ENCODE data around the gene PORCN. TPM values are rescaled to one million over a fixed set of nuclear protein-coding genes. Genes with fewer than 3 reads are reported as not detected.
A peak's percentile ranks its signal among the peaks of the same experiment; 100 is the strongest.

Gene PORCN
- total and polyA plus RNA-seq, 4 experiments from 2014 or later, result 10.6 to 15.4 (median 14.5) TPM

DNA sequence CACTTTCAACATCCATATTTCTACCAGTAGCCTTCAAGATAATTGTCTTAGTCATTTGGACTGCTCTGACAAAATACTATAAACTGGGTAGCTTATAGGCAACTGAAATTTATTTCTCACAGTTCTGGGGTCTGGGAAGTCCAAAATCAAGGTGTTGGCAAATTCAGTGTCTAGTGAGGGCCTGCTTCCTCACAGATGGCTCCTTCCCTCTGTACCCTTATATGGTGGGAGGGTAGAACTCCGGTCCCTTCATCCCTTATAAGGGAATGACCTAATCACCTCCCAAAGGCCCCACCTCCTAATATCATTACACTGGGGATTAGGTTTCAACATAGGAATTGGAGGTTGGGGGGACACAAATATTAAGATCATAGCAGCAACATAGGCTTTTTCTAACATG, 23.4 kb downstream of the PORCN start:
- H3K36me3 ChIP-seq (ENCODE audit: insufficient read depth, low read length), result peaks cover 13% of the 10 kb centered on the region
- ChIA-PET POLR2A (ENCODE audit: partially characterized antibody) (interaction anchor here (1.0 kb wide), 1 partner anchor 11 kb away, joined by 3 read pairs; the partner anchor contains the start of gene EBP), CTCF (ENCODE audit: partially characterized antibody) (interaction anchor here (1.3 kb wide), 1 partner anchor 10 kb away, joined by 4 read pairs; the partner anchor contains the start of gene EBP)
- H3K27me3 ChIP-seq (ENCODE audit: insufficient read depth, low read length), result no peaks in the 10 kb centered on the region
- Mint-ChIP-seq H3K36me3 (peaks cover 8 to 16% of the 10 kb centered on the region in 2 donors), H3K27me3 (no peaks in the 10 kb centered on the region), H3K4me3 (no peak overlapping the region), H3K4me1 (peaks cover 6 to 9% (median 9%) of the 10 kb centered on the region in 4 donors), H3K9me3 (no peaks in the 10 kb centered on the region), H3K27ac (peak overlapping the region in 6 of 7 donors; percentile 3 to 94 (median 52))
- no peaks in the 10 kb centered on the region for H3K9me3 ChIP-seq (ENCODE audit: control insufficient read depth in 1 of 2, low read length in 2 of 2)
- DNase-seq, result no peak
- H3K4me3 ChIP-seq (ENCODE audit: low read length in 2 of 2), result no peak overlapping the region
- peaks cover 10% of the 10 kb centered on the region for H3K4me1 ChIP-seq (ENCODE audit: insufficient read depth, low read length)
- H3K27ac ChIP-seq (ENCODE audit: low read depth, low read length), result no peak overlapping the region
- intact Hi-C loops (cut with micrococcal nuclease), result no loop called here

DNA sequence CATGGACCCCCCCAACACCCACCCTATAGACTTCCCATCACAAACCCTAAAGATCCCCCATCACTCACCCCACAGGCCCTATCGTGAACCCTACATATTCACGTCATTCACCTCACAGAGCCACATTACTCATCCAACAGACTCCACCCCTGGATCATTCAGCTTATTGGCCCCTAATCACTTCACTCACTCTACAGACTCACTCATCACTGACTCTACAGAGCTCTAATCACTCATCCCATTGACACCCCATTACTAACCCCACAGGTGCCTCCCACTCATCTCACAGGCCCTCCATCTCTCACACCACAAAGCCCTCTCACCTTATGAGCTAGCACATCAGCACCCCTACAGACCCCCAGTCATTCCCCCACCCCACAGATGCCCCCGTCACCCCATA, 24.4 kb downstream of the PORCN start:
- Histone ChIP-seq H3K4me3 (ENCODE audit: low read length in 2 of 2) (no peak overlapping the region), H3K4me1 (ENCODE audit: insufficient read depth, low read length) (peaks cover 10% of the 10 kb centered on the region), H3K27ac (ENCODE audit: low read depth, low read length) (no peak overlapping the region), H3K36me3 (ENCODE audit: insufficient read depth, low read length) (peaks cover 4% of the 10 kb centered on the region), H3K9me3 (ENCODE audit: control insufficient read depth in 1 of 2, low read length in 2 of 2) (no peaks in the 10 kb centered on the region), H3K27me3 (ENCODE audit: insufficient read depth, low read length) (no peaks in the 10 kb centered on the region)
- ChIA-PET CTCF (ENCODE audit: partially characterized antibody) (no interaction called here), POLR2A (ENCODE audit: partially characterized antibody) (no interaction called here)
- H3K9me3 Mint-ChIP-seq, result no peaks in the 10 kb centered on the region
- intact Hi-C loops (cut with micrococcal nuclease), result no loop called here
- DNase-seq, result no peak
- H3K27ac Mint-ChIP-seq, result peak overlapping the region in 1 of 7 donors; percentile 3
- H3K27me3 Mint-ChIP-seq, result no peaks in the 10 kb centered on the region
- H3K4me1 Mint-ChIP-seq, result peaks cover 6 to 9% (median 9%) of the 10 kb centered on the region in 4 donors
- H3K36me3 Mint-ChIP-seq, result peaks cover 7 to 8% of the 10 kb centered on the region in 2 donors
- no peak overlapping the region for H3K4me3 Mint-ChIP-seq

DNA sequence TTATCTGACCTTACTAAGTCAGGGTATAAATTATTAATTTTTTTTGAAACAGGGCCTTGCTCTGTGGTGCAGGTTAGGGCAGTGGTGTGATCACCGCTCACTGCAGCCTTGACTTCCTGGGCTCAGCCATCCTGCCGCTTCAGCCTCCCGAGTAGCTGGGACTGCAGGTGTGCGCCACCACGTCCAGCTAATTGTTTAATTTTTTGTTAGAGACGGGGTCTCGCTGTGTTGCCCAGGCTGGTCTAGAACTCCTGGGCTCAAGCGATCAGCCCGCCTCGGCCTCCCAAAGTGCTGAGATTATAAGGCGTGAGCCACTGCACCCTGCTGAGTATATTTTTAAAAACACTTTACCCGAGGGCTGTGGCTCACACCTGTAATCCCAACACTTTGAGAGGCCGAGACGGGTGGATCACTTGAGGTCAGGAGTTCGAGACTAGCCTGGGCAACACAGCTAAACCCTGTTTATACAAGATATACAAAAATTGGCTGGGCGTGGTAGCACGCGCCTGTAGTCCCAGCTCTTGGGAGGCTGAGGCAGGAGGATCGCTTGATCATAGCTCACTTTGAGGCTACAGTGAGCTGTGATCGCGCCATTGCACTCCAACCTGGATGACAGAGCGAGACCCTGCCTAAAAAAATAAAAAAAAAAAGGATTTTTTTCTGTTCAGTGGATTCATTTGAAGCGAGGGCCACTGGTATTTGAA, 30.0 kb downstream of the PORCN start:
- no peaks in the 10 kb centered on the region for H3K9me3 ChIP-seq (ENCODE audit: control insufficient read depth in 1 of 2, low read length in 2 of 2)
- no peak for DNase-seq
- Mint-ChIP-seq H3K9me3 (no peaks in the 10 kb centered on the region), H3K4me3 (peak overlapping the region in 7 of 8 donors; percentile 72 to 92 (median 88)), H3K27me3 (no peaks in the 10 kb centered on the region), H3K36me3 (peaks cover 1 to 18% of the 10 kb centered on the region in 2 donors), H3K27ac (peak overlapping the region; percentile 91 to 99 (median 95)), H3K4me1 (peaks cover 12 to 24% (median 16%) of the 10 kb centered on the region in 4 donors)
- peak overlapping the region; percentile 66 for H3K27ac ChIP-seq (ENCODE audit: low read depth, low read length)
- H3K4me1 ChIP-seq (ENCODE audit: insufficient read depth, low read length), result peaks cover 20% of the 10 kb centered on the region
- intact Hi-C loops (cut with micrococcal nuclease), result loop anchor here (1.0 kb wide), 4 partner anchors 17 to 455 kb away; partner anchors contain the start of genes EBP, FTSJ1 and RBM3
- POLR2A ChIA-PET (ENCODE audit: partially characterized antibody), result interaction anchor here (1.2 to 4.0 kb wide), 11 partner anchors 11 to 455 kb away, joined by 4 to 49 read pairs (median 9); partner anchors contain the start of genes EBP, FTSJ1, OTUD5 and PORCN
- H3K27me3 ChIP-seq (ENCODE audit: insufficient read depth, low read length), result no peaks in the 10 kb centered on the region
- H3K36me3 ChIP-seq (ENCODE audit: insufficient read depth, low read length), result no peaks in the 10 kb centered on the region
- CTCF ChIA-PET (ENCODE audit: partially characterized antibody), result interaction anchor here (0.7 to 3.2 kb wide), 9 partner anchors 10 to 455 kb away, joined by 3 to 17 read pairs (median 4); partner anchors contain the start of genes RBM3 and SLC38A5
- no peak overlapping the region for H3K4me3 ChIP-seq (ENCODE audit: low read length in 2 of 2)

DNA sequence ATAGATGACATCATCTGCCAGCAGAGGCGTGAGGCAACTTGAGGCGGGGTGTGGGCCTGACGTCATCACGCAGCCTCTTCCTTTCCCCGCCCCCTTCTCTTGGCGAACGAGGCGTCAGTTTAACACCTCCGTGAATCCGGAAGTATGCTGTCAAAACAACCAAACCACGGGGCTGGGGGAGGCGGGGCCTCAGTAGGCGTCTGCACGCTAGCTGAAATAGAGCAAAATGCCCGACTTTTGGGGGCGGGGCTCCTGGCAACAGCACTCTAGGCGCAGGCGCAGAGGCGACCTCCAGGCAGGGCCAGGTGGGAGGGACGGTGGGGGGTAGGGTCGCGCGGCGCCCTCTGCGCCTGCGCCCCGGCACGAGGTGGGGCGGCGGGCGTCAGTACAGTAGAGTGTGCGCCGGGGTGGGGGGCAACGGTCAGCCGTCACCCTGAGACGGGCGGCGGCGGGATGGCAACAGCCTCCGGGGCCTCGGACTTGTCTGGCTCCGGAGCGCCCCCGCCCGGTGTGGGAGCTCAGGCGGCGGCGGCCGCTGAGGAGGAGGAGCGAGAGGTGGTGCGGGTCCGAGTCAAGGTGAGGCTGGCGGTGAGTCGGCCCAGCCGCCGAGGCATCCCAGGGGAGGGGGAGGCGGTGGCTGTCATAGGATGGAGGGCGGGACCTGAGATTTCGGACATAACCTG, 30.7 kb downstream of the PORCN start, which contains the start of gene TBC1D25:
Gene TBC1D25 (plus strand): TSS at position 370 of the 683 bp plus-strand sequence. CDS start 84 bp downstream, at position 454.
- Histone ChIP-seq H3K4me3 (ENCODE audit: low read length in 2 of 2) (peak within 1 kb of the TSS; percentile 23 to 70), H3K9me3 (ENCODE audit: control insufficient read depth in 1 of 2, low read length in 2 of 2) (no peaks in the 10 kb centered on the region), H3K27ac (ENCODE audit: low read depth, low read length) (peak within 1 kb of the TSS; percentile 95), H3K27me3 (ENCODE audit: insufficient read depth, low read length) (no peaks in the 10 kb centered on the region), H3K4me1 (ENCODE audit: insufficient read depth, low read length) (peaks cover 20% of the 10 kb centered on the region), H3K36me3 (ENCODE audit: insufficient read depth, low read length) (no peaks in the 10 kb centered on the region)
- ChIA-PET POLR2A (ENCODE audit: partially characterized antibody) (interaction anchor here (0.6 to 4.0 kb wide), 16 partner anchors 9 to 652 kb away, joined by 3 to 49 read pairs (median 6); partner anchors contain the start of genes EBP, FTSJ1, HDAC6 and OTUD5), CTCF (ENCODE audit: partially characterized antibody) (interaction anchor here (0.8 to 3.2 kb wide), 11 partner anchors 10 to 470 kb away, joined by 3 to 17 read pairs (median 3); partner anchors contain the start of genes RBM3 and SLC38A5)
- H3K4me3 Mint-ChIP-seq, result peak within 1 kb of the TSS; percentile 83 to 92 (median 88)
- H3K36me3 Mint-ChIP-seq, result peaks cover 4 to 20% of the 10 kb centered on the region in 2 donors
- H3K4me1 Mint-ChIP-seq, result peaks cover 13 to 24% (median 17%) of the 10 kb centered on the region in 4 donors
- no peaks in the 10 kb centered on the region for H3K9me3 Mint-ChIP-seq
- intact Hi-C loops (cut with micrococcal nuclease), result loop anchor here (1.0 kb wide), 4 partner anchors 18 to 456 kb away; partner anchors contain the start of genes EBP, FTSJ1 and RBM3
- peak within 1 kb of the TSS; percentile 91 to 99 (median 96) for H3K27ac Mint-ChIP-seq
- no peaks in the 10 kb centered on the region for H3K27me3 Mint-ChIP-seq
- peak; percentile 92 to 99 (median 97) for DNase-seq

DNA sequence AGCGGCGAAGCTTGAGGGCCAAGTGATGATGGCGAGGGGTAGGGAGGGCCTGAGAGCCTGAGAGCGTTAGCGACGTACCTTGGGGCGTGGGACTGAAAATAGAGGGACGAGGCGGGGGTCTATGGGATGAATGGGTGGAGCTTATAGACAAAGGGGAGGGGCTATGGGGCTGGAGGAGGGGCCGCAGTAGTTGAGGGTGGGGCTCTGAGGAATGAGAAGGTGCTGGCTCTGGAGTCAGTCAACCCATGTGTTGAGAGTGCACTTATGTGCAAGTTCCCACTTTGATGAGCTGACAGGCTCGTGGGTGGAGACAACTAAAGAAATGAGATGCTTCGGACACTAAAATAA, 31.2 kb downstream of the PORCN start:
- no peaks in the 10 kb centered on the region for H3K36me3 ChIP-seq (ENCODE audit: insufficient read depth, low read length)
- ChIA-PET CTCF (ENCODE audit: partially characterized antibody) (interaction anchor here (0.9 to 3.2 kb wide), 10 partner anchors 9 to 470 kb away, joined by 3 to 17 read pairs (median 4); partner anchors contain the start of genes RBM3 and SLC38A5), POLR2A (ENCODE audit: partially characterized antibody) (interaction anchor here (0.6 to 4.0 kb wide), 15 partner anchors 8 to 651 kb away, joined by 3 to 49 read pairs (median 6); partner anchors contain the start of genes EBP, FTSJ1, HDAC6 and OTUD5)
- H3K9me3 ChIP-seq (ENCODE audit: control insufficient read depth in 1 of 2, low read length in 2 of 2), result no peaks in the 10 kb centered on the region
- Mint-ChIP-seq H3K27ac (peak overlapping the region; percentile 91 to 99 (median 96)), H3K9me3 (no peaks in the 10 kb centered on the region), H3K4me1 (peaks cover 13 to 24% (median 17%) of the 10 kb centered on the region in 4 donors), H3K27me3 (no peaks in the 10 kb centered on the region), H3K4me3 (peak overlapping the region; percentile 83 to 92 (median 88)), H3K36me3 (peaks cover 4 to 24% of the 10 kb centered on the region in 2 donors)
- H3K27ac ChIP-seq (ENCODE audit: low read depth, low read length), result peak overlapping the region; percentile 95
- peak in 4 of 5 donors; percentile 59 to 73 (median 63) for DNase-seq
- peak overlapping the region; percentile 23 to 70 for H3K4me3 ChIP-seq (ENCODE audit: low read length in 2 of 2)
- intact Hi-C loops (cut with micrococcal nuclease), result no loop called here
- peaks cover 20% of the 10 kb centered on the region for H3K4me1 ChIP-seq (ENCODE audit: insufficient read depth, low read length)
- H3K27me3 ChIP-seq (ENCODE audit: insufficient read depth, low read length), result no peaks in the 10 kb centered on the region

DNA sequence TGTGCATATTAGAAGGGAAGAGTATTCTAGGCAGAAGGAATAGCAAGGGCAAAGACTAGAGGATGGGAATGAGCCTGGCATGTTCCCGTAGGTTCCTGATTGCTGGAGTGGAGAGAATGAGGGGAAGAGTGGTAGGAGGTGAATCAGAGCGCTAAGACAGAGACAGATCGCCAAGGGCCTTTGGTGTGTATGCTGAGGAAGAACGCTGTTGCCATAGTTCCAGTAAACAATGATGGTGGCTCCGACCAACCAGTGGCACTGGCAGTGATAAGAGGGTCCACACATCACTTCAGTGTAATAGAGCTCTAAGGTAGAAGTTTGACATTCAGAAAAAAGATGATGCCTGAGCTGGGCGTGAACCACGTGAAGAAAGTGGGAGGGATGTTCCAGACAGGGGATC, 31.7 kb downstream of the PORCN start:
- H3K27me3 ChIP-seq (ENCODE audit: insufficient read depth, low read length), result no peaks in the 10 kb centered on the region
- H3K4me3 ChIP-seq (ENCODE audit: low read length in 2 of 2), result no peak overlapping the region
- ChIA-PET CTCF (ENCODE audit: partially characterized antibody) (interaction anchor here (0.9 to 3.2 kb wide), 9 partner anchors 9 to 471 kb away, joined by 3 to 17 read pairs (median 4); partner anchors contain the start of genes RBM3 and SLC38A5), POLR2A (ENCODE audit: partially characterized antibody) (interaction anchor here (1.0 to 4.0 kb wide), 12 partner anchors 8 to 457 kb away, joined by 3 to 49 read pairs (median 8); partner anchors contain the start of genes EBP, FTSJ1, HDAC6 and OTUD5)
- peak overlapping the region; percentile 95 for H3K27ac ChIP-seq (ENCODE audit: low read depth, low read length)
- H3K4me1 Mint-ChIP-seq, result peaks cover 13 to 24% (median 17%) of the 10 kb centered on the region in 4 donors
- H3K9me3 ChIP-seq (ENCODE audit: control insufficient read depth in 1 of 2, low read length in 2 of 2), result no peaks in the 10 kb centered on the region
- H3K4me1 ChIP-seq (ENCODE audit: insufficient read depth, low read length), result peaks cover 20% of the 10 kb centered on the region
- no peaks in the 10 kb centered on the region for H3K9me3 Mint-ChIP-seq
- H3K36me3 Mint-ChIP-seq, result peaks cover 4 to 27% of the 10 kb centered on the region in 2 donors
- DNase-seq, result no peak
- H3K27ac Mint-ChIP-seq, result peak overlapping the region; percentile 85 to 99 (median 95)
- intact Hi-C loops (cut with micrococcal nuclease), result no loop called here
- H3K4me3 Mint-ChIP-seq, result peak overlapping the region; percentile 83 to 92 (median 88)
- no peaks in the 10 kb centered on the region for H3K36me3 ChIP-seq (ENCODE audit: insufficient read depth, low read length)
- H3K27me3 Mint-ChIP-seq, result no peaks in the 10 kb centered on the region
